HG02970 (cell line): ENCODE results near the gene XK.

Experiments
- ATAC-seq: cut with Tn5 transposase; IDR thresholded peaks from one replicate; pipeline ENCODE4 v1.9.1; 2021; ENCODE audit warnings: mild to moderate bottlenecking, moderate library complexity, moderate number of reproducible peaks; ENCODE audit not compliant: unreplicated experiment, low FRiP score

Gene XK

GRCh38 chrX:37678574-37678973 lies 7.0 kb upstream of the XK start:
- ATAC-seq: no peak

DNA sequence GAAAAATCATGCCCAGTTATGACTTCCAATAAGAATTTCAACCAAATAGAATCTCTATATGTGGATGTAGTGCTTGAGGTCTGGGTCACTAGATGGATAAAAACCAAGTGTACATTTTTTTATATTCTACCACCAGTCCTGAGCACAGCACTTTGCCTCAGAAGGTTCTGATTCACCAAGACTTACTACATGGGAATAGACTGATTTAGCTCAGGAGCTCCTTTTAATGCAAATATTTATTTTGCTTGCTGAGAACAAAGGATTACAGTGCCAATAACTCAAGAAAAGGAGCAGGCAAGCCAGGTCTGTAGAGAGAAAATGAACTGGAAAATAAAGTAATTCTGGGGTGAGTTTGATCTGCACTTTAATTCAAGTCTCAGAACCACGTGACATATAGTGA lies 6.4 kb upstream of the XK start:
- no peak for ATAC-seq

DNA sequence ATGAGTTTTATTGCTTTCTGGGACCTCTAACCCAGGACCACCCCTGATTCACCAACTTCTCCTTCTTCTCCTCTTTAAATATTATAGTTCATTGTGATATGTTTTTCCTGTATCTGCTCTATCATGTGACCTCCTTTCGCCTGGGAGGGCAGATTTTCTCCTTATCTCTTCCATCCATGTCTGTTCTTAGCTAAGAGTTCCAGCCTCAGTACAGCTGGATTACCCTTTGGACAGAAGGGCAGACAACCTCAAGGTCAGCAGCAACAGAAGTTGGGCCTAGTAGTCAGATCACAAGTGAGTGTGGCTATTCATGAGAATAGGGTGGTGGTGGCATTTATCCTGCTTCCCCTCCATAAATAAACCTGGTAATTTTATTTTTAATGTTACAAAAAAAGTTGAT lies 5.7 kb upstream of the XK start:
- ATAC-seq: no peak

- no peak for ATAC-seq
Measured at GRCh38 chrX:37684426-37684825, 1.2 kb upstream of the XK start.

- no peak for ATAC-seq
Measured at GRCh38 chrX:37684973-37685372, 618 bp upstream of the XK start.

DNA sequence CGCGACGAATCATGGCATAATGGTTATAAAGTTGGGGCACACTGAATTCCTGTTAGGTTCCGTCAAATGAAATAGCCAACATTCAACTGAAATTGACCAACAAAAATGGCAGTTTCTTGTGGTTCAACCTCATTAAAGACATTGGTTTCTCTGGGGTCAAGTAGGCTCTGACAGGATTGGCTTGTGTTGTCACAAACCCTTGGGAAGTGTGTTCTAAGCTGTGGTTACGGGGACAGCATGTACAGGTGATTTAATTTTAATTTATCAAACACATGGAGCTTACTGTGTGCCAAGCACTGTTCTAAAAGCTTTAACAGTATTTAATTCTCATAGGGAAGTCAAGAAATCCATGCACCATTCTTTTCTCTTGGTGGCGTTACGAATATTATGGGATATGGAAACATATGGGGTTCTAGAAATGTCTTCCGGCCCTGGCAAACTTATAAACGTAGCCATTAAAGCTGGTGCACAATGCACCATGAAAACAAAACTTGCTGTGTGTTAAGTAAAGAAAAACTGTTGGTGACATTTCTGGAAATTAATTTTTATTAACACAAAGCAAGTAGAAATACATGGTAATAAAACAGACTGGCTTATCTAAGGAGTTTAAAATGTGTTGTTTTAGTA lies 891 bp downstream of the XK start:
- ATAC-seq: no peak

GRCh38 chrX:37686996-37687395 lies 1.4 kb downstream of the XK start:
- ATAC-seq: no peak

GRCh38 chrX:37690119-37690518 lies 4.5 kb downstream of the XK start:
- ATAC-seq: no peak

- ATAC-seq: no peak
Measured at GRCh38 chrX:37692918-37693317, 7.3 kb downstream of the XK start.

DNA sequence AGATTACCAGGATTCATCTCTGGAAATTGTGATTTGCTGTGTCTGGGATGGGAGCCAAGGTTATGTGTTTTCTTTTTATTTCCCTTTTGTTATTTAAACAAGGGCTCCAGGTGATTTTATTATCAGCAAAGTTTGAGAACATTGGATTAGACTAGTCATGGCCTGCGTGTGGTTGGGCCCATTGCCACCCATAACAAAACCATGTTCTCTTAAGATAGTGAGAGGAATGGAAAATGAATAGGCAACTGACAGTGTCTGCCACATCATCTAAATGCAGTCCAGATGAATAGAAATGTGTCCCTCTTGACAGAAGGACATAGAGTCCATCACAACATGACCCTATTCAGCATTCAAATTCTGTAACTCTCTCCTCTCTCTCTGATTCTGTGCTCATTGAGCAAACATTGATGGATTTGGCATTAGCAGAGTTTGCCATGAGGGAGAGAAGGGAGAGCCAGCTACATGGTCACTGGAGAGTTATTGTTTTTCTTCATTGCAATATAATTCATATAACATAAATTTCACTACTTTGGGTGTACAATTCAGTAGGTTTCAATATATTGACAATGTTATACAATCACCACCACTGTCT lies 11.7 kb downstream of the XK start:
- ATAC-seq: no peak

GRCh38 chrX:37701588-37701987 lies 16.0 kb downstream of the XK start:
- ATAC-seq: no peak

DNA sequence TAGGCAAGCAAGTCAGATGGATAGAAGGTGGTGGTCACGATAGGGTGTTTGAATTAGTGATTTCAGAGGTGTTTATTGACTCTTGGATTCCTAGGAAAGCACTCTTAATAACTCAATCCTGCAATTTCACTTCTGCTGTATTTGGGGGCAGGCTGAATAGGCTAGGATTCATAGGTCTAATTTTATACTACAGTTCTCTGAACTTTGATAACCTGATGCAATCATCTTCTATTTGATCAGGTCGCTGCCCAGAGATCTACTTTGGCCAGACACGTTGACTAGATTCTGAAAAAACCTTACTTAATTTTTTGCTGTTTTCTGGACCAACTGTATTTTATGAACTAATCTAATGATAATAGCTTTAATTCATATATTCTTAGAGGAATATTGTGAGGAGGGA lies 26.4 kb downstream of the XK start:
- ATAC-seq: no peak

DNA sequence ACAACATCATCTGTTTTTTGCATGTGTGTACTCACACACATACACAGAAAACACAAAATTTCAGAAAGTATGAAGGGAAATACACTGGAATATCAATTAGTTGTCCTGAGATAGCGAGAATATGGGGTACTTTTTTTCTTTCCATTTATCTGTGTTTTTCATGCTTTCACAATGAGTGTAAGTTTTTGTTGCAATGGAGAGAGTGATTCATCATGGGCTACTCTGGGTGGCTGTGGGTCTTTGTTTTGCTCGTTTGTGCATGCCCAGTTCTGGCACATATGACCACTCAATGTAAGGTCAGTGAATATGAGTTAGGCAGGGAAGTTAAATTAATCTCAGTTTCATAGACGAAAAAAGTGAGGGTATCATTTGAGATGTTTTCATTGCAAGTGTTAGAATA lies 26.9 kb downstream of the XK start:
- no peak for ATAC-seq

- no peak for ATAC-seq
Measured at GRCh38 chrX:37714479-37714878, 28.9 kb downstream of the XK start.

GRCh38 chrX:37716602-37717001 lies 31.0 kb downstream of the XK start:
- no peak for ATAC-seq

DNA sequence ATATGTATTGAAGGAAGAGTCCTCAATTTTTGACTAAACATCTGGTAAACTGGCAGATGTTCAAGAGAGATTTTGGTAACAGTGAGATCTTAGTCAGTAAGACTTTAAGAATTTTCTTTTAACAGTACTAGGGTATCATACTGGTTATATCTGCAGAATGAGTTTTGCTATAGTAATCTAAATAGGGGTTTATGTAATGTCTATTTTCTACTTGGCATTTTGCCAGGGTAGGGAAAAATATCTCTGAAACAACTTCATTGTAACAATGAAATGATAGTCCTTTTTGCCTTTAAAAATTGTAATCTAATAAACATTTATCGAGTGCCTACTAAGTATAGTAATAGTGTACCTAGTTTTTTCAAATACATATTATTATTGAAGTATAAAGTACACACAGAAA lies 32.1 kb downstream of the XK start:
- ATAC-seq: no peak

DNA sequence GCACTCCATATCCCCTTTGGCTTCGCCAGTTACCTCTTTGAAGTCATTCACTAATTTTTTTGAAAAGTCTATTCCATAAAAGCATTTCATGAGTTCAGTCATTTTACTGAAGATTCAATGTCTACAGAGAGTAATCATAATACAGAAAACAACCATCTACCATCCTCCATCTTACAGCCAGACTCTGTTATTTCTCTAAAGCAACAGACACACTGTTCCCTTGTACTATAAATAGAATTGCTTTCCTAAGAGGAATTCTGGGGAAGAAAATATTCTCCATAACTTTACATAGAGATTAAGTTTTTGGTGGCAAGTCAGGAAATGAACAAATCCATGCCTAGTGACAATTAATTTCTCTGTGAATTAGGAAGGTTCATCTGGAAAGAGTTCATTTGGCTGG lies 37.0 kb downstream of the XK start:
- ATAC-seq: no peak

DNA sequence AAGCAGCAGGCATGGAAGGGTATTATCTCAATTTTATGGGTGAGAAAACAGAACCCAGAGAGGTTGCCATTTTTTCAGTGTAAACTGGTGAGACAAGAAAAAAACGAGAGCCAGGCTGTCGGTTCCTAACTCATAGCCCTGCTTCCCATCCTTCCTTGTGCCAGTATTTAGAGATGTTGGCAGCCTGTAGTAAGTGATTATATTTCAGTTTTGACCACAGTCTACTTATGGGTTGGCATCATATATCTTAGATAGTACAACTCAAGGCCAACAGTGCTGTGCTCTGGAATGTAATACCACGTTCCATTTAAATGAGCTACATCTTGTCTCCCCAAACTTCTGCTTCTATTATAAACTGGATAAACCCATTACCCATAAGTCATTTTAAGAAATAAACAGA lies 40.8 kb downstream of the XK start:
- no peak for ATAC-seq

GRCh38 chrX:37745354-37745753 lies 59.8 kb downstream of the XK start:
- ATAC-seq: peak; percentile 65

GRCh38 chrX:37745835-37746217 lies 60.2 kb downstream of the XK start:
- ATAC-seq: peak; percentile 21

DNA sequence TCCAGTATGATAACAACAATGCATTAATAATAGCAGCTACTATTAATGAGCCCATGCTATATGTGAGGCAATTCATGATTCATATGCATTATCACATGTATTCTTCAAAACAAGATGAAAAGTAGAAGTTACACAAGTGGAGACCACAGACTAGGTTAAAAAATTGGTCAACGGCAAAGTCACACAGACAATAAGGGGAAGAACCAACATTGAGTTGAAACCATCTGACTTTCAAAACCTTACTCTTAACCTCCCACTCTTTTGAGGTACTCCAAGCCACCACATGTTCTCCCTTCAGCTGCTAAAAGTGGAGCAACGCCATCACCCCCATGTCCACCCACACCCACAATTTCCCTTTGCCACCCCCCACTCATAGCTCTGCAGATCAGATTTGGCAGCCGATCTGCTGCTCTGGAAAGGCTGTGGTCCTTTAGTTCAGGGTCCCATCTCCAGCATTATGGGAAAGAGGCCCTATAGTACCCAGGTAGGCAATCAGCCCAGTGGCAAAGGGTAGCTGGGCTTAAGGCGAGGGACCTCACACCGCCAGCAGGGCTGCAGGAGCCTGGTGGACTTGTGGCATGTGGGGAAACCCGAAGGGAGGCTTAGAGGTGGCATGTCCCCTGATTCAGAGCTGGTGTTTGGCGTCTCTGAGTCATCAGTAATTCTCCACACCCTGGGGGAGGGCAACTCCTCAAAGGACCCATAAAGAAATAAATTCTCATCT lies 60.8 kb downstream of the XK start:
- peak; percentile 66 for ATAC-seq

DNA sequence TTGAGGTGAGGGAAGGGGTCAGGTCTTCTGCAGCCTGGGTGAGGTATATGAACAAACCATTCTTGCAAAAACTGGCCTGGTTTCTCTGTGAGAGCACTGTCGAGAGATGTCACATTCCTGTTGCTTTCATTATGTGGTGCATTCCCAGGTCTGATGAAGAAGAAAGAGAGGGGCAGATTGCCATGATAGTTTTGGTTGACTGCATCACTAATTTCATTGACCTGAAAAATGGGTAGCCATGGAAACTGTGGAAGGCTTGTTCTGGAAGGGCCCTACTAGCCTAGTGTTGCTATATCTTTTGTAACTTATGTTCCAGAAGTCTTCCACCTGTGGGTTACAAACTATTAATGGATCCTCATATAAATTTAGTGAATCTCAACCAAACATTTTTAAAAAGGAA lies 61.4 kb downstream of the XK start:
- ATAC-seq: no peak
